ENCODE results near the gene DNAH7. TPM values are rescaled to one million over a fixed set of nuclear protein-coding genes. Genes with fewer than 3 reads are reported as not detected.

DNAH7 gene
- total and polyA plus RNA-seq, 2 of the 4 experiments (the other 2 are of a cell fraction): 0.22 to 0.36 TPM

GRCh38 chr2:196012314-196012713 is 56.3 kb downstream of the DNAH7 start:
- ChIA-PET CTCF (no interaction called here), POLR2A (ENCODE audit: unreplicated experiment) (no interaction called here)
- no peak for TF ChIP-seq FOS (IDR thresholded peaks at IDR 0.05; ENCODE audit: low read depth, low read length)
- TF ChIP-seq RAD21 (IDR thresholded peaks at IDR 0.05; ENCODE audit: low read length): no peak
- no peak for TF ChIP-seq BHLHE40 (IDR thresholded peaks at IDR 0.05; ENCODE audit: low read depth, low read length)
- no peak for TF ChIP-seq MAFK (IDR thresholded peaks at IDR 0.05; ENCODE audit: low read depth, low read length)
- TF ChIP-seq RCOR1 (IDR thresholded peaks at IDR 0.05; ENCODE audit: insufficient replicate concordance, low read length): no peak
- TF ChIP-seq, protein P1, sequence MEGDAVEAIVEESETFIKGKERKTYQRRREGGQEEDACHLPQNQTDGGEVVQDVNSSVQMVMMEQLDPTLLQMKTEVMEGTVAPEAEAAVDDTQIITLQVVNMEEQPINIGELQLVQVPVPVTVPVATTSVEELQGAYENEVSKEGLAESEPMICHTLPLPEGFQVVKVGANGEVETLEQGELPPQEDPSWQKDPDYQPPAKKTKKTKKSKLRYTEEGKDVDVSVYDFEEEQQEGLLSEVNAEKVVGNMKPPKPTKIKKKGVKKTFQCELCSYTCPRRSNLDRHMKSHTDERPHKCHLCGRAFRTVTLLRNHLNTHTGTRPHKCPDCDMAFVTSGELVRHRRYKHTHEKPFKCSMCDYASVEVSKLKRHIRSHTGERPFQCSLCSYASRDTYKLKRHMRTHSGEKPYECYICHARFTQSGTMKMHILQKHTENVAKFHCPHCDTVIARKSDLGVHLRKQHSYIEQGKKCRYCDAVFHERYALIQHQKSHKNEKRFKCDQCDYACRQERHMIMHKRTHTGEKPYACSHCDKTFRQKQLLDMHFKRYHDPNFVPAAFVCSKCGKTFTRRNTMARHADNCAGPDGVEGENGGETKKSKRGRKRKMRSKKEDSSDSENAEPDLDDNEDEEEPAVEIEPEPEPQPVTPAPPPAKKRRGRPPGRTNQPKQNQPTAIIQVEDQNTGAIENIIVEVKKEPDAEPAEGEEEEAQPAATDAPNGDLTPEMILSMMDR (conservative IDR thresholded peaks at IDR 0.05; ENCODE audit: low read depth, low read length): no peak
- TF ChIP-seq RFX5 (IDR thresholded peaks at IDR 0.05; ENCODE audit: low read depth, low read length): no peak
- no peak for TF ChIP-seq POLR2A (IDR thresholded peaks at IDR 0.05; ENCODE audit: low read depth, low read length)
- TF ChIP-seq USF2 (IDR thresholded peaks at IDR 0.05; ENCODE audit: low read depth, low read length): no peak
- no peak for TF ChIP-seq ELK1 (IDR thresholded peaks at IDR 0.05; ENCODE audit: borderline replicate concordance, low read depth, low read length)
- TF ChIP-seq SMC3 (IDR thresholded peaks at IDR 0.05; ENCODE audit: low read depth, low read length): no peak
- TF ChIP-seq MXI1 (IDR thresholded peaks at IDR 0.05; ENCODE audit: borderline replicate concordance, low read depth, low read length): no peak
- TF ChIP-seq CHD1 (IDR thresholded peaks at IDR 0.05; ENCODE audit: low read depth, low read length): no peak
- TF ChIP-seq NFE2L2 (IDR thresholded peaks at IDR 0.05; ENCODE audit: low read depth, low read length): no peak
- TF ChIP-seq MAZ (IDR thresholded peaks at IDR 0.05; ENCODE audit: borderline replicate concordance, low read depth, low read length): no peak
- no peak for TF ChIP-seq CEBPB (IDR thresholded peaks at IDR 0.05; ENCODE audit: low read depth, low read length)
- H3K23ac ChIP-seq (ENCODE audit: low read depth, low read length): no peak overlapping the region
- no peaks in the 10 kb centered on the region for H3K36me3 ChIP-seq (ENCODE audit: control insufficient read depth, insufficient read depth, low read length)
- H2BK20ac ChIP-seq (ENCODE audit: low read depth, low read length): no peak overlapping the region
- H4K91ac ChIP-seq (ENCODE audit: insufficient read depth, low read depth, low read length): no peak overlapping the region
- WGBS, 2 experiments (ENCODE audit: extremely low coverage in 2 of 2, insufficient read length in 1 of 2): no CpG with 5 or more reads among the region's 2 CpGs
- no peak overlapping the region for H3K18ac ChIP-seq (ENCODE audit: low read depth, low read length)
- H3K27me3 ChIP-seq (ENCODE audit: control insufficient read depth, insufficient read depth, low read length): no peaks in the 10 kb centered on the region; the same call in 1 of the 2 replicates
- H3K9me1 ChIP-seq (ENCODE audit: insufficient read depth, low read length): no peaks in the 10 kb centered on the region
- H3K27ac ChIP-seq (ENCODE audit: insufficient read depth, low read length): no peak overlapping the region
- no peak overlapping the region for H3K4me3 ChIP-seq (ENCODE audit: insufficient read depth, low read depth, low read length)
- no peak overlapping the region for H3K56ac ChIP-seq (ENCODE audit: extremely low read depth, insufficient read depth, low read length)
- BruUV-seq (replicated peaks): no TSS peak
- H3K4me1 ChIP-seq (ENCODE audit: control insufficient read depth, insufficient read depth, low read length): no peaks in the 10 kb centered on the region
- H3K14ac ChIP-seq (replicated peaks; ENCODE audit: low read depth, low read length): no peak overlapping the region
- no peak overlapping the region for H2BK120ac ChIP-seq (ENCODE audit: low read depth, low read length)
- intact Hi-C loops (cut with micrococcal nuclease): no loop called here
- H3K4ac ChIP-seq (ENCODE audit: low read depth, low read length): no peak overlapping the region
- H2AK5ac ChIP-seq (ENCODE audit: low read depth, low read length): no peak overlapping the region
- H4K5ac ChIP-seq (ENCODE audit: low read depth, low read length): no peak overlapping the region
- no peak overlapping the region for H3K4me2 ChIP-seq (ENCODE audit: low read depth, low read length)
- H3K9me3 ChIP-seq (ENCODE audit: control insufficient read depth, insufficient read depth, low read length): no peaks in the 10 kb centered on the region
- no peak overlapping the region for H2AK9ac ChIP-seq (replicated peaks; ENCODE audit: low read depth, low read length, poor library complexity)
- ATAC-seq (ENCODE audit: low read depth): no peak
- DNase-seq: no peak
- H2BK5ac ChIP-seq (ENCODE audit: low read depth, low read length, poor library complexity, severe bottlenecking): no peak overlapping the region
- dilution Hi-C loops (cut with HindIII; ENCODE audit: low sequenced_read_pairs, unreplicated experiment): no loop called here
- in situ Hi-C loops (cut with MboI; ENCODE audit: low sequenced_read_pairs): no loop called here
- no peak overlapping the region for H3K9ac ChIP-seq (ENCODE audit: low read depth, low read length)
- no peak overlapping the region for H4K8ac ChIP-seq (ENCODE audit: low read depth in 2 of 2, low read length in 2 of 2)
- no peak overlapping the region for H2BK15ac ChIP-seq (ENCODE audit: low read depth, low read length)
- no peaks in the 10 kb centered on the region for H3K79me1 ChIP-seq (ENCODE audit: low read depth in 1 of 2, low read length in 2 of 2)
- no peak overlapping the region for H2AFZ ChIP-seq (replicated peaks; ENCODE audit: low read length, poor library complexity)
- no peaks in the 10 kb centered on the region for H4K20me1 ChIP-seq (ENCODE audit: insufficient read depth, low read length)

All from IMR-90 (cell line).